ENCODE measurements around the gene ATP9A.

ATP9A gene

GRCh38 chr20:51607170-51607569 lies 161.0 kb downstream of the ATP9A start:
- H3K4me3 ChIP-seq (ENCODE audit: low read depth, low read length), result no peak overlapping the region
- no peaks in the 10 kb centered on the region for H3K4me1 ChIP-seq
- no peaks in the 10 kb centered on the region for H3K9me3 ChIP-seq
- no peak for DNase-seq
- peaks cover 3% of the 10 kb centered on the region for H3K27me3 ChIP-seq
- no peak for TF ChIP-seq CTCF (IDR thresholded peaks at IDR 0.05; ENCODE audit: low read depth, low read length)
- no peaks in the 10 kb centered on the region for H3K36me3 ChIP-seq

GRCh38 chr20:51604851-51605250 lies 163.3 kb downstream of the ATP9A start:
- Histone ChIP-seq H3K4me3 (ENCODE audit: low read depth, low read length) (no peak overlapping the region), H3K27me3 (peaks cover 12% of the 10 kb centered on the region), H3K9me3 (no peaks in the 10 kb centered on the region), H3K4me1 (no peaks in the 10 kb centered on the region), H3K36me3 (no peaks in the 10 kb centered on the region)
- no peak for TF ChIP-seq CTCF (IDR thresholded peaks at IDR 0.05; ENCODE audit: low read depth, low read length)
- no peak for DNase-seq

- Histone ChIP-seq H3K27me3 (peaks cover 26% of the 10 kb centered on the region), H3K9me3 (no peaks in the 10 kb centered on the region), H3K36me3 (no peaks in the 10 kb centered on the region), H3K4me1 (no peaks in the 10 kb centered on the region), H3K4me3 (ENCODE audit: low read depth, low read length) (no peak overlapping the region)
- TF ChIP-seq CTCF (IDR thresholded peaks at IDR 0.05; ENCODE audit: low read depth, low read length), result no peak
- DNase-seq, result no peak
Observed at GRCh38 chr20:51602131-51602530, 166.1 kb downstream of the ATP9A start.

- no peak for DNase-seq
- H3K4me3 ChIP-seq (ENCODE audit: low read depth, low read length), result no peak overlapping the region
- H3K36me3 ChIP-seq, result no peaks in the 10 kb centered on the region
- no peaks in the 10 kb centered on the region for H3K4me1 ChIP-seq
- TF ChIP-seq CTCF (IDR thresholded peaks at IDR 0.05; ENCODE audit: low read depth, low read length), result no peak
- H3K27me3 ChIP-seq, result peaks cover 26% of the 10 kb centered on the region
- no peaks in the 10 kb centered on the region for H3K9me3 ChIP-seq
Observed at GRCh38 chr20:51600950-51601349, 167.2 kb downstream of the ATP9A start.

- Histone ChIP-seq H3K4me1 (no peaks in the 10 kb centered on the region), H3K9me3 (no peaks in the 10 kb centered on the region), H3K27me3 (peaks cover 26% of the 10 kb centered on the region), H3K4me3 (ENCODE audit: low read depth, low read length) (no peak overlapping the region), H3K36me3 (no peaks in the 10 kb centered on the region)
- DNase-seq, result no peak
- TF ChIP-seq CTCF (IDR thresholded peaks at IDR 0.05; ENCODE audit: low read depth, low read length), result no peak
Observed at GRCh38 chr20:51600016-51600420, 168.2 kb downstream of the ATP9A start.

- no peak for DNase-seq
- Histone ChIP-seq H3K9me3 (no peaks in the 10 kb centered on the region), H3K4me1 (no peaks in the 10 kb centered on the region), H3K27me3 (peaks cover 26% of the 10 kb centered on the region), H3K36me3 (no peaks in the 10 kb centered on the region), H3K4me3 (ENCODE audit: low read depth, low read length) (no peak overlapping the region)
- no peak for TF ChIP-seq CTCF (IDR thresholded peaks at IDR 0.05; ENCODE audit: low read depth, low read length)
Observed at GRCh38 chr20:51598556-51598955, 169.6 kb downstream of the ATP9A start.

Data from BE2C (cell line).